Stimulated activated naive CD8-positive, alpha-beta T cell treated with anti-CD3 and anti-CD28 coated beads, Interleukin-15, amount 100 ng/mL, for 72 hours (primary cell): ENCODE results near the gene FAM227B.
"Not testable (repeated sequence)": the region's sequence is repeated elsewhere in the genome, so short reads cannot be mapped to it uniquely, and the experiment has no call there.

Experiments used
- ATAC-seq: fragments of 150-1000 bp; cut with Tn5 transposase; 2 replicates; pipeline ENCODE4 v1.10.0; 2021; ENCODE audit warnings: mild to moderate bottlenecking, moderate library complexity
- DNase-seq, 2 donors: peaks; one replicate each; pipeline ENCODE4 v3.0.0; 2021 to 2022
- H3K27ac Mint-ChIP-seq, 2 donors: one replicate each; pipeline ENCODE4 v1.8.0; 2022; ENCODE audit warnings: mild to moderate bottlenecking in 2 of 2, mixed read lengths in 2 of 2, moderate library complexity in 2 of 2
- H3K27me3 Mint-ChIP-seq: one replicate; pipeline ENCODE4 v1.8.0; 2022; ENCODE audit warnings: mixed read lengths
- H3K4me1 Mint-ChIP-seq: one replicate; pipeline ENCODE4 v1.8.0; 2022; ENCODE audit warnings: mild to moderate bottlenecking, mixed read lengths
- H3K4me3 Mint-ChIP-seq, 2 donors: one replicate each; pipeline ENCODE4 v1.8.0; 2022; ENCODE audit warnings: mild to moderate bottlenecking in 2 of 2, mixed read lengths in 2 of 2, moderate library complexity in 1 of 2
- H3K9me3 Mint-ChIP-seq, 2 donors: one replicate each; pipeline ENCODE4 v1.8.0; 2022; ENCODE audit warnings: mixed read lengths in 2 of 2

Gene FAM227B

GRCh38 chr15:49570672-49571071 is 49.9 kb downstream of the FAM227B start:
- H3K4me1 Mint-ChIP-seq, result no peaks in the 10 kb centered on the region
- H3K9me3 Mint-ChIP-seq, result peaks cover 29 to 48% of the 10 kb centered on the region in 2 donors
- H3K27me3 Mint-ChIP-seq, result no peaks in the 10 kb centered on the region
- DNase-seq, result no peak
- H3K27ac Mint-ChIP-seq, result no peak overlapping the region
- H3K4me3 Mint-ChIP-seq, result no peak overlapping the region
- ATAC-seq, result no peak

- Mint-ChIP-seq H3K9me3 (peaks cover 29 to 48% of the 10 kb centered on the region in 2 donors), H3K27me3 (no peaks in the 10 kb centered on the region), H3K27ac (peak overlapping the region in 1 of 2 donors; percentile 23), H3K4me3 (no peak overlapping the region), H3K4me1 (no peaks in the 10 kb centered on the region)
- no peak for DNase-seq
- no peak for ATAC-seq
Measured at GRCh38 chr15:49570174-49570573, 50.4 kb downstream of the FAM227B start.

DNA sequence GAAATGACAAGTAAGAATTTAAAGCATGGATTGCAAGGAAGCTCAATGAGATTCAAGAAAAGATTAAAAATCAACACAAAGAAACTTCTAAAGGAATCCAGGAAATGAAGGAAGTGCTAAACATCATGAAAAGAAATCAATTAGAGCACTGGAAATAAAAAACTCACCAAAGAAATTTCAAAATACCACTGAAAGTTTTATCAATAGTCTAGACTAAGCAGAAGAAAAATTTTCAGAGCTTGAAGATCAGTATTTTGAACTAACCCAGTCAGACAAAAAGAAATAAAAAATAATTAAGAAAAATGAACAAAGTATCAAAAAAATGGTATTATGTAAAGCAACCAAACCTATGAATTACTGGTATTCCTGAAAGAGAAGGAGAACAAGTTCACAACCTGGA is 60.6 kb downstream of the FAM227B start:
- ATAC-seq (no peak), DNase-seq (no peak)
- no peak overlapping the region for H3K4me3 Mint-ChIP-seq
- no peaks in the 10 kb centered on the region for H3K4me1 Mint-ChIP-seq
- no peak overlapping the region for H3K27ac Mint-ChIP-seq
- H3K27me3 Mint-ChIP-seq, result no peaks in the 10 kb centered on the region
- peaks cover 64 to 85% of the 10 kb centered on the region in 2 donors for H3K9me3 Mint-ChIP-seq

- no peak overlapping the region for H3K4me3 Mint-ChIP-seq
- ATAC-seq (no peak), DNase-seq (no peak)
- no peaks in the 10 kb centered on the region for H3K4me1 Mint-ChIP-seq
- H3K27me3 Mint-ChIP-seq, result no peaks in the 10 kb centered on the region
- H3K9me3 Mint-ChIP-seq, result peaks cover 72 to 96% of the 10 kb centered on the region in 2 donors
- H3K27ac Mint-ChIP-seq, result peak overlapping the region in 1 of 2 donors; percentile 48
Measured at GRCh38 chr15:49558929-49559328, 61.7 kb downstream of the FAM227B start.

- Mint-ChIP-seq H3K4me1 (no peaks in the 10 kb centered on the region), H3K4me3 (no peak overlapping the region), H3K27ac (no peak overlapping the region), H3K9me3 (peaks cover 69 to 96% of the 10 kb centered on the region in 2 donors), H3K27me3 (no peaks in the 10 kb centered on the region)
- DNase-seq (no peak), ATAC-seq (no peak)
Measured at GRCh38 chr15:49556437-49556836, 64.2 kb downstream of the FAM227B start.

DNA sequence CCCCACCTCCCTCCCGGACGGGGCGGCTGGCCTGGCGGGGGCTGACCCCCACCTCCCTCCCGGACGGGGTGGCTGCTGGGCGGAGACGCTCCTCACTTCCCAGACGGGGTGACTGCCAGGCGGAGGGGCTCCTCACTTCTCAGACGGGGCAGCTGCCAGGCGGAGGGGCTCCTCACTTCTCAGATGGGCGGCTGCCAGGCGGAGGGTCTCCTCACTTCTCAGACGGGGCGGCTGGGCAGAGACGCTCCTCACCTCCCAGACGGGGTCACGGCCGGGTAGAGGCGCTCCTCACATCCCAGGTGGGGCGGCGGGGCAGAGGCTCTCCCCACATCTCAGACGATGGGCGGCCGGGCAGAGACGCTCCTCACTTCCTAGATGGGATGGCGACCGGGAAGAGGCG is 70.3 kb downstream of the FAM227B start:
- not testable (repeated sequence) for DNase-seq, H3K27me3 Mint-ChIP-seq, H3K4me1 Mint-ChIP-seq, H3K27ac Mint-ChIP-seq, H3K4me3 Mint-ChIP-seq, ATAC-seq
- H3K9me3 Mint-ChIP-seq, result peaks cover 47 to 51% of the 10 kb centered on the region in 2 donors

DNA sequence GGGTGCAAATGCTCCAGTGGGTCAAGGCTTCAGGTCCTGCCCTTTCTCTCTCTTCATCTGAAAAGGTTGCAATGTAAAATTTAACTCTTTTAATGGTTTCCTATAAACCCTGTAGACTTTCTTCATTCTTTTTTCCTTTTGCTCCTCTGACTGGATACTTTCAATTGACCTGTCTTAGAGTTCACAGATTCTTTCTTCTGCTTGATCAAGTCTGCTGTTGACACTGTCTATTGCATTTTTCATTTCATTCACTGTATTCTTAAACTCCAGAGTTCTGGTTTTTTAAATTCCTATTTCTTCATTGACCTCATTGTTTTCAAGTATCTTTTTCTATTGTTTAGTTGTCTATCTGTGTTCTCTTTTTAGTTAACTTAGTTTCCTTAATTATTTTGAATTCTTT is 82.1 kb downstream of the FAM227B start:
- peaks cover 30 to 33% of the 10 kb centered on the region in 2 donors for H3K9me3 Mint-ChIP-seq

GRCh38 chr15:49530092-49530491 is 90.5 kb downstream of the FAM227B start:
- Mint-ChIP-seq H3K4me3 (no peak overlapping the region), H3K27ac (no peak overlapping the region), H3K27me3 (no peaks in the 10 kb centered on the region), H3K4me1 (no peaks in the 10 kb centered on the region), H3K9me3 (peaks cover 16 to 26% of the 10 kb centered on the region in 2 donors)
- ATAC-seq (no peak), DNase-seq (no peak)

More for the DNA sequence above, 82.1 kb downstream of the FAM227B start:
- H3K27ac Mint-ChIP-seq, result no peak overlapping the region
- H3K4me1 Mint-ChIP-seq, result no peaks in the 10 kb centered on the region
- ATAC-seq, result no peak
- no peak overlapping the region for H3K4me3 Mint-ChIP-seq
- H3K27me3 Mint-ChIP-seq, result no peaks in the 10 kb centered on the region
- no peak for DNase-seq

- Mint-ChIP-seq H3K27ac (no peak overlapping the region), H3K4me3 (no peak overlapping the region), H3K27me3 (no peaks in the 10 kb centered on the region), H3K4me1 (no peaks in the 10 kb centered on the region), H3K9me3 (peaks cover 16 to 20% of the 10 kb centered on the region in 2 donors)
- no peak for DNase-seq
- ATAC-seq, result no peak
Measured at GRCh38 chr15:49528289-49528688, 92.3 kb downstream of the FAM227B start.

DNA sequence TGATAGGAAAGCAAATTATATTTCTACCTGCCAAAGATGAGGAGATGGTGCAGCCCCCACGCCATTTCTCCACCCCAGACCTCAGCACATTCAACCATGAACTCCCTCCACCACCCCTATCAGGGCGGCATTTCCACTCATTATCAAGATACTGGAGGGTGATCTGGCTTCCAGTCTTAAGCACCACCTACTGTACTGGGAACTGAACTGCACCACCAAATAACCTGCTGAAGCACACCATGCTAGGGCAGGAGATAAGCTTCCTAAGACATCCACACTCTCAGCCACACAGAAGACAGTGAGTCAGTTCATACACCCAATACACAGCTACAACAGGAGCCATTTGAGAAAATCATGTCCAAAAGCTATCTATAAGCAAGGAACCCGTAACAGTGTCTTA is 98.8 kb downstream of the FAM227B start:
- H3K27me3 Mint-ChIP-seq, result no peaks in the 10 kb centered on the region
- ATAC-seq, result no peak

DNA sequence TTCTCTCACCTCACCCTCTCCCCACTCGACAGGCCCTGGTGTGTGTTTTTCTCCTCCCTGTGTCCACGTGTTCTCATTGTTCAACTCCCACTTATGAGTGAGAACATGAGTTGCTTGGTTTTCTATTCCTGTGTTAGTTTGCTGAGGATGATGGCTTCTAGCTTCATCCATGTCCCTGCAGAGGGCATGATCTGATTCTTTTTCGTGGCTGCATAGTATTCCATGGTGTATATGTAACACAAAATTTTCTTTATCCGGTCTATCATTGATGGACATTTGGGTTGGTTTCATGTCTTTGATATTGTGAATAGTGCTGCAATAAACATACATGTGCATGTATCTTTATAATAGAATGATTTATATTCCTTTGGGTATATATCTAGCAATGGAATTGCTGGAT is 107.9 kb downstream of the FAM227B start:
- DNase-seq, H3K27ac Mint-ChIP-seq, H3K27me3 Mint-ChIP-seq, H3K4me3 Mint-ChIP-seq, ATAC-seq, H3K4me1 Mint-ChIP-seq, H3K9me3 Mint-ChIP-seq: not testable (repeated sequence)

More for the DNA sequence above, 98.8 kb downstream of the FAM227B start:
- peaks cover 27 to 49% of the 10 kb centered on the region in 2 donors for H3K9me3 Mint-ChIP-seq
- H3K4me3 Mint-ChIP-seq, result no peak overlapping the region
- no peak overlapping the region for H3K27ac Mint-ChIP-seq
- DNase-seq, result no peak
- no peaks in the 10 kb centered on the region for H3K4me1 Mint-ChIP-seq

DNA sequence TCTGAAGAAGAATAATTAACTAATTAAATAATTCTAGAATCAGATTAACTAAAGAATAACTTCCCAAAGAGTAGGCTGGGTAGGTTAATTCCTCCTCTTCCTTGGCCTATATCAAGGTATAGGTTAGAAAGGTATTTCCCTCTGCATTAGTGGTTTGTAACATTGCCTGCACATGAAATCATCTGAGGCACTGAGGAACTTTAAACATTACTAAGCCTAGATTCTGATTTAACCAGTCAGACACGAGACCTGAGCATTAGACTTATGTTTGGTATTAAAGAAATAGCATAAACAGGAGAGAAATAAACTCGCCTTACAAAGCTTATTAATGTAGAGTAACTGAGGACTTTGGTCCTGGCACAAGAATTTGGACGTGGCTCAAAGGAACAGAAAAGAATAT is 113.4 kb downstream of the FAM227B start:
- Mint-ChIP-seq H3K4me1 (no peaks in the 10 kb centered on the region), H3K9me3 (peaks cover 6 to 7% of the 10 kb centered on the region in 2 donors), H3K4me3 (no peak overlapping the region), H3K27me3 (no peaks in the 10 kb centered on the region), H3K27ac (no peak overlapping the region)
- DNase-seq (no peak), ATAC-seq (no peak)

DNA sequence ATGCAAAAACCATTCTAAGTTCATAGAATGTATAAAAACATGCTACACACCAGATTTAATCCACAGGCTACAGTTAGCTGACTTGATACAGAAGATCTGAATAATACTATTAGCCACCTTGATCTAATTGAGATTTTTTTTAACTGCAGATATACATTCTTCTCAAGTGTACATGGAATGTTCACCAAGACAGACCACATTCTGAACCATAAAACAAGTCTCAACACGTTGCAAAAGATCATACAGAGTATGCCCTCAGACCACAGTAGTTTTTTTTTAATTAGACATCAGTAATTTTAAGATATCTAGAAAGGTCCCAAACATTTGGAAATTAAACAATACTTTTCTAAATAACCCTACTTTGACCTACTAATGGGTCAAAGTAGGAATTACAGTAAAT is 114.3 kb downstream of the FAM227B start:
- H3K4me1 Mint-ChIP-seq, result no peaks in the 10 kb centered on the region
- peaks cover 7 to 12% of the 10 kb centered on the region in 2 donors for H3K9me3 Mint-ChIP-seq
- no peak for DNase-seq

GRCh38 chr15:49501586-49501985 is 119.0 kb downstream of the FAM227B start:
- Mint-ChIP-seq H3K9me3 (peaks cover 15 to 20% of the 10 kb centered on the region in 2 donors), H3K27ac (no peak overlapping the region), H3K27me3 (no peaks in the 10 kb centered on the region), H3K4me3 (no peak overlapping the region), H3K4me1 (no peaks in the 10 kb centered on the region)
- no peak for DNase-seq
- no peak for ATAC-seq

More for the DNA sequence above, 114.3 kb downstream of the FAM227B start:
- Mint-ChIP-seq H3K4me3 (no peak overlapping the region), H3K27me3 (no peaks in the 10 kb centered on the region), H3K27ac (no peak overlapping the region)
- no peak for ATAC-seq

DNA sequence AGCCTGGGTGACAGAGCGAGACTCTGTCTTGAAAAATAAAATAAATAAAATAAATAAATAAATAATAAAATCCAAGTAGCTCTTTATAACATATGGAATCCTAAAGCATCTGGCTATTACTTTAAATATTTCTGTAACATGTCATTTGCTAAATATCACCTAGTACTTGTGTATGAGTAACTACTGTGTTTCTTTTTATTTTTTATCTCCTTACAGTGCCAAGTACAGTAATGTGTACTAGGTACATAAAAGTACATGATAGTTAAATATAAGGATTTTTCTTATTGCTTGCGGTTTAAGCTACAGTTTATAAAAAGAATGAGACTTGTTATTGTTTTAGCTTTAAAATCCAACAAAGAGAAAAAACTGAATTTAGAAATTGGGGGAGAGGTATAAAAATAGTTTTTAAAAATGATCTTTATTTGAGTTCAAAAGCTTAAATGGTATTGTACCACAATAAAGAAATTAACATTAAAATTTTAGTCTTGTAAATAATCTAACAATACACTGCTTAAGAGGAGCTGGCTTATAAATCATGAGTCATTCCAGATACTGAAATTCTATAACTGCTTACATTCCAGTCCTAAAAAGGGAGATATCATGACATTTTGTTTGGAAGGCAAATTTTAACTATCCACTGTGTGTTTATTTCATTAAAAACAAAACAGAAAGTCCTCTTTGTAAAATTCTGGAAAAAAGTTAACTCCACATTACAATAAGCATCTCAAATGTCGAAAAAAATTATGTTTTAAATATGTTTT is 124.4 kb downstream of the FAM227B start:
- no peaks in the 10 kb centered on the region for H3K27me3 Mint-ChIP-seq
- peaks cover 6% of the 10 kb centered on the region in 2 donors for H3K9me3 Mint-ChIP-seq
- H3K4me3 Mint-ChIP-seq, result no peak overlapping the region
- no peak overlapping the region for H3K27ac Mint-ChIP-seq
- H3K4me1 Mint-ChIP-seq, result no peaks in the 10 kb centered on the region
- DNase-seq (no peak), ATAC-seq (no peak)

DNA sequence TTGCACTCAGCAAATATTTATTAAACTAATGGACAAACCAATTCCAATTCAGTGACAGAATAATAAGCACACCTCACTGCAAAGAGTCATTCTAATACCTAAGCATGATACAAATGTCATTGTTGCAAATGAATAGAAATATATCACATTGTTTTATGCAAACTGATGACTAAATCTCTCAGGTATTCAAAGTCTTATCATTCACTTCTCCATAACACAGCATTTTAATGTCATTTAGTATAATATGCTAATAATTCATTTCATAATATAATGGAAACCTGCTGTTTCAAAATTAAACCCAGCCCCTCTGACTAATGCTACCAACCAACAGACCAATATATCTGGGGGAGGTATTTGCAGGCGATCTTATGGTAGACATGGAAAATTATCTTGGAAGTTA is 125.8 kb downstream of the FAM227B start:
- Mint-ChIP-seq H3K4me1 (no peaks in the 10 kb centered on the region), H3K27ac (no peak overlapping the region), H3K4me3 (no peak overlapping the region), H3K9me3 (no peaks in the 10 kb centered on the region), H3K27me3 (no peaks in the 10 kb centered on the region)
- no peak for ATAC-seq
- DNase-seq, result no peak

DNA sequence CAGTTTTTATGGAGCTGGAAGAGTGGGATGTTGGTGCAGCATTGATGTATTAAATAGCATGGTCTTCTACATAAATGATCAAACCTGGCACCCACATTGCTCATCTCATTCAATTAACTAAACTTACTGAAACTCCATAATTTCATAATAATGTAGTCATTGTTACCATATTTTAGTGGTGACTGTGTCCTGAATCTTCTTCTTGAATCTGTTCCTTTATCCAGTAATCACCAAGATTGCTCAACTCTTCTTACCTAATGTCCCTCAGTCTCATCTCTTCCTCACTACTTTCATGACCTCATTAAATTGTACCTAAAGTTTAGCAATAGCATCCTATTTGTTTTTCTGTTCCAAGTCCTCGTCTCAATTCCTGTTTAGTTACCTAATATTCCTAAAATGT is 127.8 kb downstream of the FAM227B start:
- Mint-ChIP-seq H3K4me3 (no peak overlapping the region), H3K27ac (peak overlapping the region in 1 of 2 donors; percentile 83), H3K4me1 (no peaks in the 10 kb centered on the region), H3K9me3 (no peaks in the 10 kb centered on the region), H3K27me3 (no peaks in the 10 kb centered on the region)
- ATAC-seq (no peak), DNase-seq (no peak)
